ENCODE data around the gene RAF1. TPM values are rescaled to one million over a fixed set of nuclear protein-coding genes. Genes with fewer than 3 reads are reported as not detected.

Gene RAF1
- total RNA-seq, 1 donor from 2014 or later = 96.8 TPM

DNA sequence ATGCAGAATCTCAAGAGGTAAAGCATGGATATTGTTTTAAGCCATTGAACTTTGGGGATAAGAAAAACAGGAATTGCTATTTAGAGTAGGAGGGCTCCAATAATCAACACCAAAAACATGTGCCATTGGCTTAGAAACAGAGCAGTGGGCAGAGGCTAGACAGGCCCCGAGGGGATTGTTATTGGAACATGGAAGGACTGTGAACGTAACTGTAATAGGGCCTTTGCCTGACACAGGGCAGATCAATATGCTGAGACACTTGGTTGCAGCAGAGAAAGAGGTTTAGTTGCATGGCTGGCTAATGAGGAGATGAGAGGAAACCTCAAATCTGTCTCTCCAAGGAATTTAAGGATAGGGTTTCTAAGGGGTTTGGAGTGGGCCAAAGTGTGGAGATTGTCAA lies 36.9 kb upstream of the RAF1 start:
- H3K27ac Mint-ChIP-seq (ENCODE audit: unreplicated experiment) = no peak overlapping the region
- no peaks in the 10 kb centered on the region for H3K4me1 Mint-ChIP-seq (ENCODE audit: unreplicated experiment)
- no peak for DNase-seq (ENCODE audit: low spot score)
- H3K36me3 Mint-ChIP-seq (ENCODE audit: low read depth, unreplicated experiment) = no peaks in the 10 kb centered on the region
- TF ChIP-seq, protein P1, sequence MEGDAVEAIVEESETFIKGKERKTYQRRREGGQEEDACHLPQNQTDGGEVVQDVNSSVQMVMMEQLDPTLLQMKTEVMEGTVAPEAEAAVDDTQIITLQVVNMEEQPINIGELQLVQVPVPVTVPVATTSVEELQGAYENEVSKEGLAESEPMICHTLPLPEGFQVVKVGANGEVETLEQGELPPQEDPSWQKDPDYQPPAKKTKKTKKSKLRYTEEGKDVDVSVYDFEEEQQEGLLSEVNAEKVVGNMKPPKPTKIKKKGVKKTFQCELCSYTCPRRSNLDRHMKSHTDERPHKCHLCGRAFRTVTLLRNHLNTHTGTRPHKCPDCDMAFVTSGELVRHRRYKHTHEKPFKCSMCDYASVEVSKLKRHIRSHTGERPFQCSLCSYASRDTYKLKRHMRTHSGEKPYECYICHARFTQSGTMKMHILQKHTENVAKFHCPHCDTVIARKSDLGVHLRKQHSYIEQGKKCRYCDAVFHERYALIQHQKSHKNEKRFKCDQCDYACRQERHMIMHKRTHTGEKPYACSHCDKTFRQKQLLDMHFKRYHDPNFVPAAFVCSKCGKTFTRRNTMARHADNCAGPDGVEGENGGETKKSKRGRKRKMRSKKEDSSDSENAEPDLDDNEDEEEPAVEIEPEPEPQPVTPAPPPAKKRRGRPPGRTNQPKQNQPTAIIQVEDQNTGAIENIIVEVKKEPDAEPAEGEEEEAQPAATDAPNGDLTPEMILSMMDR (IDR thresholded peaks at IDR 0.05; ENCODE audit: unreplicated experiment) = no peak
- H3K9me3 Mint-ChIP-seq (ENCODE audit: unreplicated experiment) = no peaks in the 10 kb centered on the region
- H3K4me3 Mint-ChIP-seq (ENCODE audit: unreplicated experiment) = no peak overlapping the region
- peaks cover 3% of the 10 kb centered on the region for H3K27me3 Mint-ChIP-seq (ENCODE audit: unreplicated experiment)

DNA sequence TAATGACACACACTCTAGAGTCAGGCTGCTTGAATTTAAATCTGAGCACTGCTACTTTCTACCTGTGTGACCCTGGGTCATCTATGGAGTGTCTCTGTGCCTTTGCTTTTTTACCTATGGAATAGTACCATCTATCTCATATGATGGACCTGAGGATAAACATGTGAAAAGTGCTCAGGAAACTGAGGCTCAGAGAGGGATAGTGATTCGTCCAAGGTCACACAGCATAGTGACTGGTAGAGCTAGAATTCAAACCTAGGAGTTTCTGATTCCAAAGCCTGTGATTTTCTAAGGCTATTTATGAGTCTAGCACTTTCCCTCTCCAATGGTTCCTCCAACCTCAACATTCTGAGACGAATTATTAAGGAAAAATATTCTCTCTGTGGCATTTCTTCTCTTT lies 32.0 kb upstream of the RAF1 start:
- TF ChIP-seq, protein P1 (IDR thresholded peaks at IDR 0.05; ENCODE audit: unreplicated experiment) = no peak
- no peak overlapping the region for H3K27ac Mint-ChIP-seq (ENCODE audit: unreplicated experiment)
- H3K4me1 Mint-ChIP-seq (ENCODE audit: unreplicated experiment) = no peaks in the 10 kb centered on the region
- H3K4me3 Mint-ChIP-seq (ENCODE audit: unreplicated experiment) = no peak overlapping the region
- H3K36me3 Mint-ChIP-seq (ENCODE audit: low read depth, unreplicated experiment) = no peaks in the 10 kb centered on the region
- H3K9me3 Mint-ChIP-seq (ENCODE audit: unreplicated experiment) = no peaks in the 10 kb centered on the region
- no peaks in the 10 kb centered on the region for H3K27me3 Mint-ChIP-seq (ENCODE audit: unreplicated experiment)
- no peak for DNase-seq (ENCODE audit: low spot score)

DNA sequence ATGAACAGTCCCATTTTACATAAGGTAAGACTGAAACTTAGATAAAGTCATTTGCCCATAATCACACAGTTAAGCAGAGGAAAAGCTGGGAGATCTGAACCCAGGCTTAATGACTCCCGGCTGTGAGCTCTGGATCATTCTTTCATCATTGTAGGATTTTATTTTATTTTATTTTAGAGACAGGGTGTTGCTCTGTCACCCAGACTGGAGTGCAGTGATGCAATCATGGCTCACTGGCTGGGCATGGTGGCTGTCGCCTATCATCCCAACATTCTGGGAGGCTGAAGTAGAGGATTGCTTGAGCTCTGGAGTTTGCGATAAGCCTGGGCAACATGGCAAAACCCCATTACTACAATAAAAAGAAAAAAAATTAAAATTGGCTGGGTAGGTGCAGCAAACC lies 31.2 kb upstream of the RAF1 start:
- Mint-ChIP-seq H3K4me1 (ENCODE audit: unreplicated experiment) (no peaks in the 10 kb centered on the region), H3K9me3 (ENCODE audit: unreplicated experiment) (no peaks in the 10 kb centered on the region), H3K36me3 (ENCODE audit: low read depth, unreplicated experiment) (no peaks in the 10 kb centered on the region), H3K4me3 (ENCODE audit: unreplicated experiment) (no peak overlapping the region), H3K27ac (ENCODE audit: unreplicated experiment) (no peak overlapping the region), H3K27me3 (ENCODE audit: unreplicated experiment) (no peaks in the 10 kb centered on the region)
- TF ChIP-seq, protein P1 (IDR thresholded peaks at IDR 0.05; ENCODE audit: unreplicated experiment) = no peak
- DNase-seq (ENCODE audit: low spot score) = no peak

DNA sequence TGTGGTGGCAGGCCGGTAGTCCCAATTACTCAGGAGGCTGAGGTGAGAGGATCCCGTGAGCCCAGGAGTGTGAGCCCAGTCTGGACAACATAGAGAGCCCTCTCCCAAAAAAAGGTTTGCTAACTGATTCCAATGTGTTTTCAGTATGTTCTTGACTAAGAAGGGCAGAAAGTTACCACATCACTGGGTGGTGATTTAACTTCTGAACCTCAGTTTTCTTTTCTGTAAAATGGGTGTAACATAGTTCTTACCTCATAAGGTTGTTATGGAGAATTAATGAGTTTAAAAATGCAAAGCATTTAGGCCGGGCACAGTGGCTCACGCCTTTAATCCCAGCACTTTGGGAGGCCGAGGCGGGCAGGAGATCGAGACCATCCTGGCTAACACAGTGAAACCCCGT lies 28.5 kb upstream of the RAF1 start:
- Mint-ChIP-seq H3K36me3 (ENCODE audit: low read depth, unreplicated experiment) (no peaks in the 10 kb centered on the region), H3K27me3 (ENCODE audit: unreplicated experiment) (no peaks in the 10 kb centered on the region), H3K9me3 (ENCODE audit: unreplicated experiment) (no peaks in the 10 kb centered on the region), H3K27ac (ENCODE audit: unreplicated experiment) (no peak overlapping the region), H3K4me3 (ENCODE audit: unreplicated experiment) (no peak overlapping the region), H3K4me1 (ENCODE audit: unreplicated experiment) (no peaks in the 10 kb centered on the region)
- DNase-seq (ENCODE audit: low spot score) = no peak
- TF ChIP-seq, protein P1 (IDR thresholded peaks at IDR 0.05; ENCODE audit: unreplicated experiment) = no peak

DNA sequence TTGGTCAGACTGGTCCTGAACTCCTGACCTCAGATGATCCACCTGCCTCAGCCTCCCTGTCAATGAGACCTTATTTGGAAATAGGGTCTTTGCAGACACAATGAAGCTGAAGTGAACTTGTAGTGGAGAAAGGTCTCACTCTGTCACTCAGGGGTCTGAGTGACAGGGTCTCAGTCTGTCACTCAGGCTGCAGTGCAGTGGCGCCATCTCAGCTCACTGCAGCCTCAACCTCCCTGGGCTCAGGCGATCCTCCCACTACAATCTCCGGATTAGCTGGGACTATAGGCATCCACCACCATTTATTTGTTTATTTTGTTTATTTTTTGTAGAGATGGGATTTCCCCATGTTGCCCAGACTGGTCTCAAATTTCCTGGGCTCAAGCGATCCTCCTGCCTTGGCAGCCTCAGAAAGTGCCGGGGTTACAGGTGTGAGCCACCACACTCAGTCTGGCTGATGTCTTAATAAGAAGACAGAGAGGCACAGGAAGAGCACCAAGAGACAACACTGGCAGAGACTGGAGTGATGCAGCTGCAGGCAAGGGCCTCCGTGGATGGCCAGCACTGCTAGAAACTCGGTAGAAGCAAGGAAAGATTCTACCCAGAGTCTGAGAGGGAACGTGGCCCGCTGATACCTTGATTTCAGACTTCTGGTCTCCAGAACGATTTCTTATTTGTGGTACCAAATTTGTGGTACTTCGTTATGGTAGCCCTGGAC lies 26.2 kb upstream of the RAF1 start:
- no peaks in the 10 kb centered on the region for H3K36me3 Mint-ChIP-seq (ENCODE audit: low read depth, unreplicated experiment)
- TF ChIP-seq, protein P1 (IDR thresholded peaks at IDR 0.05; ENCODE audit: unreplicated experiment) = no peak
- DNase-seq (ENCODE audit: low spot score) = no peak
- no peaks in the 10 kb centered on the region for H3K4me1 Mint-ChIP-seq (ENCODE audit: unreplicated experiment)
- no peak overlapping the region for H3K27ac Mint-ChIP-seq (ENCODE audit: unreplicated experiment)
- no peaks in the 10 kb centered on the region for H3K9me3 Mint-ChIP-seq (ENCODE audit: unreplicated experiment)
- H3K27me3 Mint-ChIP-seq (ENCODE audit: unreplicated experiment) = no peaks in the 10 kb centered on the region
- H3K4me3 Mint-ChIP-seq (ENCODE audit: unreplicated experiment) = no peak overlapping the region

Data from endothelial cell (in vitro differentiated cells).